ENCODE results near the gene ISLR. TPM values are rescaled to one million over a fixed set of nuclear protein-coding genes. Genes with fewer than 3 reads are reported as not detected.

The ISLR gene
- total and polyA plus RNA-seq, 9 donors: 82.4 to 314 (median 152) TPM

GRCh38 chr15:74127255-74127953, 46.1 kb upstream of the ISLR start:
- no peak overlapping the region for H3K27ac ChIP-seq
- 11 to 13% (median 12%) methylated on average over 43 to 44 of the region's 44 CpGs for WGBS, 3 donors
- no peaks in the 10 kb centered on the region for H3K36me3 ChIP-seq
- DNase-seq: peak; percentile 84 to 94 (median 92)
- H3K27me3 ChIP-seq: no peaks in the 10 kb centered on the region
- H3K4me1 ChIP-seq (ENCODE audit: insufficient read depth): peaks cover 8% of the 10 kb centered on the region
- H3K4me3 ChIP-seq: peak overlapping the region; percentile 26
- intact Hi-C loops (cut with DNase I): loop anchor here (2.0 to 10.0 kb wide), 7 partner anchors 73 to 195 kb away; no protein-coding TSS in a partner anchor
- H3K9me3 ChIP-seq: no peaks in the 10 kb centered on the region
- TF ChIP-seq CTCF (IDR thresholded peaks at IDR 0.05) (peak; percentile 93 to 99 (median 99)), POLR2A (IDR thresholded peaks at IDR 0.05) (no peak), EP300 (IDR thresholded peaks at IDR 0.05) (no peak)

GRCh38 chr15:74127954-74128784, 45.3 kb upstream of the ISLR start:
- no peaks in the 10 kb centered on the region for H3K36me3 ChIP-seq
- WGBS, 3 donors: 21 to 24% (median 23%) methylated on average over 52 to 53 of the region's 53 CpGs
- peak overlapping the region; percentile 26 for H3K4me3 ChIP-seq
- TF ChIP-seq EP300 (IDR thresholded peaks at IDR 0.05): no peak
- TF ChIP-seq CTCF (IDR thresholded peaks at IDR 0.05): no peak
- no peak for TF ChIP-seq POLR2A (IDR thresholded peaks at IDR 0.05)
- H3K27me3 ChIP-seq: peaks cover 2% of the 10 kb centered on the region
- H3K4me1 ChIP-seq (ENCODE audit: insufficient read depth): peaks cover 8% of the 10 kb centered on the region
- H3K27ac ChIP-seq: no peak overlapping the region
- DNase-seq: peak in 2 of 5 donors; percentile 51 to 57
- intact Hi-C loops (cut with DNase I): loop anchor here (2.0 to 10.0 kb wide), 9 partner anchors 73 to 195 kb away; no protein-coding TSS in a partner anchor
- H3K9me3 ChIP-seq: peaks cover 0 to 5% of the 10 kb centered on the region in 2 donors

GRCh38 chr15:74128785-74129585, 44.5 kb upstream of the ISLR start:
- 27 to 35% (median 28%) methylated on average over 41 to 43 of the region's 43 CpGs for WGBS, 3 donors
- peak in 1 of 5 donors; percentile 40 for DNase-seq
- TF ChIP-seq POLR2A (IDR thresholded peaks at IDR 0.05) (no peak), EP300 (IDR thresholded peaks at IDR 0.05) (no peak), CTCF (IDR thresholded peaks at IDR 0.05) (no peak)
- Histone ChIP-seq H3K4me1 (ENCODE audit: insufficient read depth) (peaks cover 8% of the 10 kb centered on the region), H3K27ac (no peak overlapping the region), H3K9me3 (peaks cover 0 to 7% of the 10 kb centered on the region in 2 donors), H3K36me3 (no peaks in the 10 kb centered on the region), H3K4me3 (no peak overlapping the region), H3K27me3 (peaks cover 4% of the 10 kb centered on the region)
- intact Hi-C loops (cut with DNase I): loop anchor here (2.0 to 10.0 kb wide), 8 partner anchors 74 to 194 kb away; no protein-coding TSS in a partner anchor

Data from ovary (tissue), 9 donors.